ENCODE results near the gene ZNF212. TPM values are rescaled to one million over a fixed set of nuclear protein-coding genes. Genes with fewer than 3 reads are reported as not detected.

Gene ZNF212
- total RNA-seq (2022) (15.9 and 18.6 TPM in 2 replicates), Bru-seq, nascent RNA (percentile 81 among the genes with signal in this experiment), BruChase-seq, experiment 1, labeled RNA remaining after a 2-hour chase (percentile 83 among the genes with signal in this experiment), BruChase-seq, experiment 2, labeled RNA remaining after a 6-hour chase (percentile 78 among the genes with signal in this experiment)
- long read RNA-seq, transcript ZNF212-201 (5 exons, 2,810 nt), result major isoform, 19 of 30 reads
- long read RNA-seq, partial matches to known transcripts, result 1 of 30 reads
- long read RNA-seq, other reads (novel, unspliced or antisense), result 10 of 30 reads

DNA sequence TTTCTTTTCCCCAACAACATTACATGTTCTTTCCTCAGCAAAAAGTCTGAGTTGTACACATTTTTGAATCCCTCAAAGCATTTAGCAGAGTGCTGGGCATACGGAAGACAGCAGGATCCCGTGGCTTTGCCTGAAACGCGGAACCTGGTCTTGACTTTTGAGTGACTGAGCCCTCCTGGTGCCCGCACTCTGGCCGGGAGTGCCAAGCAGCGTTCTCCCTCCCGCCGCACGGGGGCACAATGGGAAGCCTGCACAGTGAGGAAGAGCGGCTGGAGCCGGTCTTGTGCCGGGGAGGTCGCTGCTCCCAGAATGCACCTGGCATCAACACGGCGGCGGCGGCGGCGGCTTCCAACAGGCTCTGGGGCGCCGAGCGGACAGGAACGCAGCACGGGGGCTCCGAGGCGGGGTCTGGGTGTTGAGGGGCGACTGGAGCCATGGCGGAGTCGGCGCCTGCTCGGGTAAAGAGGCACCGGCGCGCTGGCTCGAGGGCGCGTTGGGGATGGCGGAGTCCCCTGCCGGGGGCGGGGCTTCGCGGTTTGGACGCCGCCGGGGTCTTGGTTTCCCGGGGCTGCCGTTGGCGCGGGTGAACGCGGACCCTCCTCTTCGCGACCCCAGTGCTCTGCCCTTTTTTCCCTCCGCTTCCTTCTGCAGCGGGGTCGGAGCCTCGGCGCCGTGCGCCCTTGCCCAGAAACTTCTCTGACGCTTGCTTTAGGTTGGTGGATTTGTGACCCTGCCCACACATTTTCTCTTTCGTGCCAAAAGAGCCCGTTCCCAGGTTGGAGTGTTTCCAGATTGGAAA lies at the start of gene ZNF212:
TSS of gene ZNF212 (plus strand) at position 307 of the 799 bp plus-strand sequence. CDS start at position 435, 128 bp downstream.
- Mint-ChIP-seq H3K27me3 (ENCODE audit: insufficient read depth, unreplicated experiment) (no peaks in the 10 kb centered on the region), H3K4me1 (ENCODE audit: low read depth, unreplicated experiment) (peaks cover 7% of the 10 kb centered on the region), H3K36me3 (ENCODE audit: insufficient read depth, unreplicated experiment) (peaks cover 20% of the 10 kb centered on the region), H3K4me3 (ENCODE audit: unreplicated experiment) (peak within 1 kb of the TSS; percentile 92), H3K27ac (ENCODE audit: unreplicated experiment) (peak within 1 kb of the TSS; percentile 89), H3K9me3 (ENCODE audit: unreplicated experiment) (peaks cover 10% of the 10 kb centered on the region)
- peak; percentile 91 to 95 for DNase-seq
- Histone ChIP-seq H3K9me3 (peaks cover 9% of the 10 kb centered on the region; the same call in 1 of the 2 replicates), H3K4me1 (peaks cover 6% of the 10 kb centered on the region), H3K4me3 (ENCODE audit: low read depth, low read length) (peak within 1 kb of the TSS; percentile 99), H3K27me3 (replicated peaks; ENCODE audit: control insufficient read depth, insufficient read depth, low read length) (no peaks in the 10 kb centered on the region), H3K36me3 (ENCODE audit: control insufficient read depth, insufficient read depth, low read length) (no peaks in the 10 kb centered on the region)
- intact Hi-C loops (cut with micrococcal nuclease; ENCODE audit: unreplicated experiment), result loop anchor here (1.0 to 2.0 kb wide), 2 partner anchors 23 to 45 kb away; partner anchors contain the start of gene ZNF783
- POLR2A ChIA-PET, result no interaction called here
- BruUV-seq (replicated peaks), result no TSS peak
- TF ChIP-seq, protein P1, sequence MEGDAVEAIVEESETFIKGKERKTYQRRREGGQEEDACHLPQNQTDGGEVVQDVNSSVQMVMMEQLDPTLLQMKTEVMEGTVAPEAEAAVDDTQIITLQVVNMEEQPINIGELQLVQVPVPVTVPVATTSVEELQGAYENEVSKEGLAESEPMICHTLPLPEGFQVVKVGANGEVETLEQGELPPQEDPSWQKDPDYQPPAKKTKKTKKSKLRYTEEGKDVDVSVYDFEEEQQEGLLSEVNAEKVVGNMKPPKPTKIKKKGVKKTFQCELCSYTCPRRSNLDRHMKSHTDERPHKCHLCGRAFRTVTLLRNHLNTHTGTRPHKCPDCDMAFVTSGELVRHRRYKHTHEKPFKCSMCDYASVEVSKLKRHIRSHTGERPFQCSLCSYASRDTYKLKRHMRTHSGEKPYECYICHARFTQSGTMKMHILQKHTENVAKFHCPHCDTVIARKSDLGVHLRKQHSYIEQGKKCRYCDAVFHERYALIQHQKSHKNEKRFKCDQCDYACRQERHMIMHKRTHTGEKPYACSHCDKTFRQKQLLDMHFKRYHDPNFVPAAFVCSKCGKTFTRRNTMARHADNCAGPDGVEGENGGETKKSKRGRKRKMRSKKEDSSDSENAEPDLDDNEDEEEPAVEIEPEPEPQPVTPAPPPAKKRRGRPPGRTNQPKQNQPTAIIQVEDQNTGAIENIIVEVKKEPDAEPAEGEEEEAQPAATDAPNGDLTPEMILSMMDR (IDR thresholded peaks at IDR 0.05; ENCODE audit: insufficient read depth in 1 of 2, low read depth in 1 of 2, low read length in 1 of 2, severe bottlenecking in 1 of 2, unreplicated experiment in 1 of 2), result peak; percentile 72 to 96
- CTCF ChIA-PET, result no interaction called here

DNA sequence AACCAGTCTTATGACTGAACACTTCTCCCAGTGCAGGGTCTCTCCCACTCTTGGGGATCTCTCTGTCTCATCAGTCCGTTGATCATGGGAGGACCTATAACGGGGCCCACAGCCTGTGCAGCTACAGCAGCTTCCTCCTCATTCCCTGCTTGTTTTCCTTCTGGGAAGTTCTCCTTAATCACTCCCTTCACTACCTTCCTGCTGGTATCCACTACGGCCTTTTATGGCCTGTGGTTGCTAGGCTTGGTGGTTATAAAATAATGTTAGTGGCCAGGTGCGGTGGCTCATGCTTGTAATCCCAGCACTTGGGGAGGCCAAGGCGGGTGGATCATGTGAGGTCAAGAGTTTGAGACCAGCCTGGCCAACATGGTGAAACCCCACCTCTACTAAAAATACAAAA lies 47.6 kb upstream of the ZNF212 start:
- TF ChIP-seq, protein P1 (IDR thresholded peaks at IDR 0.05; ENCODE audit: insufficient read depth in 1 of 2, low read depth in 1 of 2, low read length in 1 of 2, severe bottlenecking in 1 of 2, unreplicated experiment in 1 of 2), result no peak
- Mint-ChIP-seq H3K9me3 (ENCODE audit: unreplicated experiment) (no peaks in the 10 kb centered on the region), H3K4me1 (ENCODE audit: low read depth, unreplicated experiment) (no peaks in the 10 kb centered on the region), H3K36me3 (ENCODE audit: insufficient read depth, unreplicated experiment) (peaks cover 5% of the 10 kb centered on the region), H3K27me3 (ENCODE audit: insufficient read depth, unreplicated experiment) (no peaks in the 10 kb centered on the region), H3K27ac (ENCODE audit: unreplicated experiment) (no peak overlapping the region), H3K4me3 (ENCODE audit: unreplicated experiment) (no peak overlapping the region)
- intact Hi-C loops (cut with micrococcal nuclease; ENCODE audit: unreplicated experiment), result no loop called here
- H3K27me3 ChIP-seq (replicated peaks; ENCODE audit: control insufficient read depth, insufficient read depth, low read length), result no peaks in the 10 kb centered on the region
- no peaks in the 10 kb centered on the region for H3K36me3 ChIP-seq (ENCODE audit: control insufficient read depth, insufficient read depth, low read length)
- H3K4me3 ChIP-seq (ENCODE audit: low read depth, low read length), result no peak overlapping the region
- H3K4me1 ChIP-seq, result no peaks in the 10 kb centered on the region; the same call in 1 of the 2 replicates
- no peaks in the 10 kb centered on the region for H3K9me3 ChIP-seq
- DNase-seq, result no peak
- ChIA-PET POLR2A (no interaction called here), CTCF (no interaction called here)
- no TSS peak for BruUV-seq (replicated peaks)

DNA sequence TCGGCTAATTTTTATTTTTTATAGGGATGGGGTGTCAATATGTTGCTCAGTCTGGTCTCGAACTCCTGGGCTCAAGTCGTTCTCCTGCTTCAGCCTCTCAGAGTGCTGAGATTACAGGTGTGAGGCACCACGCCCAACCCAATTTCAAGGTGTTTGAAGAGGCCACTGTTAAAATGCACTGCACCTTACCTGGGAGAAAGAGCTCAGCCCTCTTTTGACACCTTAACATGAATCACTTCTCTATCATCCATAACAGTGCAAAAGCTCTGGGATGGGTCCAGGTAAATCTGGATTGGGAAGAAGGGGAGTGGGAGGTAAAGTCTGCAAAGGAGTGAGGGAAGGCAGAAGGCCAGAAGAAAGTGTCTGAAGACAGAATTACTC lies 44.7 kb upstream of the ZNF212 start:
- no peaks in the 10 kb centered on the region; the same call in 1 of the 2 replicates for H3K4me1 ChIP-seq
- H3K4me1 Mint-ChIP-seq (ENCODE audit: low read depth, unreplicated experiment), result no peaks in the 10 kb centered on the region
- DNase-seq, result no peak
- TF ChIP-seq, protein P1 (IDR thresholded peaks at IDR 0.05; ENCODE audit: insufficient read depth in 1 of 2, low read depth in 1 of 2, low read length in 1 of 2, severe bottlenecking in 1 of 2, unreplicated experiment in 1 of 2), result no peak
- H3K4me3 Mint-ChIP-seq (ENCODE audit: unreplicated experiment), result peak overlapping the region; percentile 85
- intact Hi-C loops (cut with micrococcal nuclease; ENCODE audit: unreplicated experiment), result loop anchor here (2.0 kb wide), 2 partner anchors 34 to 48 kb away; partner anchors contain the start of gene ZNF398
- H3K9me3 Mint-ChIP-seq (ENCODE audit: unreplicated experiment), result no peaks in the 10 kb centered on the region
- ChIA-PET CTCF (interaction anchor here (0.6 to 2.0 kb wide), 10 partner anchors 9 to 189 kb away, joined by 3 to 20 read pairs (median 4); partner anchors contain the start of genes ZNF398 and ZNF783), POLR2A (interaction anchor here (0.6 to 2.0 kb wide), 4 partner anchors 10 to 577 kb away, joined by 3 to 13 read pairs (median 4); partner anchors contain the start of gene ZNF783)
- peaks cover 3% of the 10 kb centered on the region for H3K36me3 ChIP-seq (ENCODE audit: control insufficient read depth, insufficient read depth, low read length)
- H3K27me3 Mint-ChIP-seq (ENCODE audit: insufficient read depth, unreplicated experiment), result no peaks in the 10 kb centered on the region
- H3K9me3 ChIP-seq, result no peaks in the 10 kb centered on the region
- H3K27ac Mint-ChIP-seq (ENCODE audit: unreplicated experiment), result peak overlapping the region; percentile 29
- no TSS peak for BruUV-seq (replicated peaks)
- peaks cover 17% of the 10 kb centered on the region for H3K36me3 Mint-ChIP-seq (ENCODE audit: insufficient read depth, unreplicated experiment)
- no peaks in the 10 kb centered on the region for H3K27me3 ChIP-seq (replicated peaks; ENCODE audit: control insufficient read depth, insufficient read depth, low read length)
- H3K4me3 ChIP-seq (ENCODE audit: low read depth, low read length), result peak overlapping the region; percentile 94
